ENCODE results near the gene TECTB. TPM values are rescaled to one million over a fixed set of nuclear protein-coding genes. Genes with fewer than 3 reads are reported as not detected.

TECTB gene
- total and polyA plus RNA-seq, 4 donors, result not detected

GRCh38 chr10:112346774-112347173, 63.6 kb downstream of the TECTB start:
- DNase-seq (no peak), ATAC-seq (ENCODE audit: insufficient read depth, low FRiP score) (no peak)
- no peak overlapping the region for H3K9ac ChIP-seq (ENCODE audit: insufficient read depth in 1 of 2, low read length in 2 of 2)
- no peaks in the 10 kb centered on the region for H3K4me1 ChIP-seq (ENCODE audit: control insufficient read depth in 5 of 5, insufficient read depth in 5 of 5, low read length in 5 of 5)
- H3K4me3 ChIP-seq, result no peak overlapping the region
- TF ChIP-seq, protein P1, sequence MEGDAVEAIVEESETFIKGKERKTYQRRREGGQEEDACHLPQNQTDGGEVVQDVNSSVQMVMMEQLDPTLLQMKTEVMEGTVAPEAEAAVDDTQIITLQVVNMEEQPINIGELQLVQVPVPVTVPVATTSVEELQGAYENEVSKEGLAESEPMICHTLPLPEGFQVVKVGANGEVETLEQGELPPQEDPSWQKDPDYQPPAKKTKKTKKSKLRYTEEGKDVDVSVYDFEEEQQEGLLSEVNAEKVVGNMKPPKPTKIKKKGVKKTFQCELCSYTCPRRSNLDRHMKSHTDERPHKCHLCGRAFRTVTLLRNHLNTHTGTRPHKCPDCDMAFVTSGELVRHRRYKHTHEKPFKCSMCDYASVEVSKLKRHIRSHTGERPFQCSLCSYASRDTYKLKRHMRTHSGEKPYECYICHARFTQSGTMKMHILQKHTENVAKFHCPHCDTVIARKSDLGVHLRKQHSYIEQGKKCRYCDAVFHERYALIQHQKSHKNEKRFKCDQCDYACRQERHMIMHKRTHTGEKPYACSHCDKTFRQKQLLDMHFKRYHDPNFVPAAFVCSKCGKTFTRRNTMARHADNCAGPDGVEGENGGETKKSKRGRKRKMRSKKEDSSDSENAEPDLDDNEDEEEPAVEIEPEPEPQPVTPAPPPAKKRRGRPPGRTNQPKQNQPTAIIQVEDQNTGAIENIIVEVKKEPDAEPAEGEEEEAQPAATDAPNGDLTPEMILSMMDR (IDR thresholded peaks at IDR 0.05; ENCODE audit: control extremely low read depth, extremely low read depth), result no peak
- H3K36me3 ChIP-seq (ENCODE audit: control insufficient read depth in 4 of 4, insufficient read depth in 4 of 4, low read length in 4 of 4), result no peaks in the 10 kb centered on the region
- no peaks in the 10 kb centered on the region for H3K9me3 ChIP-seq (ENCODE audit: control insufficient read depth in 4 of 4, insufficient read depth in 3 of 4, low read length in 3 of 4)
- whole genome bisulfite sequencing, 2 donors, result 87% methylated on average over 5 of the region's 5 CpGs
- H3K27me3 ChIP-seq (ENCODE audit: control insufficient read depth in 3 of 3, insufficient read depth in 3 of 3, low read length in 2 of 3), result no peaks in the 10 kb centered on the region
- H3K27ac ChIP-seq (ENCODE audit: low read depth in 1 of 2, low read length in 1 of 2), result no peak overlapping the region

GRCh38 chr10:112347709-112348671, 64.8 kb downstream of the TECTB start:
- H3K4me1 ChIP-seq (ENCODE audit: control insufficient read depth in 5 of 5, insufficient read depth in 5 of 5, low read length in 5 of 5), result peaks cover 0 to 3% (median 0%) of the 10 kb centered on the region in 5 donors
- H3K9ac ChIP-seq (ENCODE audit: insufficient read depth in 1 of 2, low read length in 2 of 2), result no peak overlapping the region
- H3K27me3 ChIP-seq (ENCODE audit: control insufficient read depth in 3 of 3, insufficient read depth in 3 of 3, low read length in 2 of 3), result no peaks in the 10 kb centered on the region
- TF ChIP-seq, protein P1 (IDR thresholded peaks at IDR 0.05; ENCODE audit: control extremely low read depth, extremely low read depth), result no peak
- no peak overlapping the region for H3K27ac ChIP-seq (ENCODE audit: low read depth in 1 of 2, low read length in 1 of 2)
- H3K4me3 ChIP-seq, result no peak overlapping the region
- ATAC-seq (ENCODE audit: insufficient read depth, low FRiP score) (no peak), DNase-seq (no peak)
- H3K9me3 ChIP-seq (ENCODE audit: control insufficient read depth in 4 of 4, insufficient read depth in 3 of 4, low read length in 3 of 4), result no peaks in the 10 kb centered on the region
- 83 to 86% methylated on average over 12 of the region's 12 CpGs for WGBS, 2 donors
- no peaks in the 10 kb centered on the region for H3K36me3 ChIP-seq (ENCODE audit: control insufficient read depth in 4 of 4, insufficient read depth in 4 of 4, low read length in 4 of 4)

GRCh38 chr10:112348759-112349158, 65.6 kb downstream of the TECTB start:
- ATAC-seq (ENCODE audit: insufficient read depth, low FRiP score) (no peak), DNase-seq (no peak)
- no peak overlapping the region for H3K9ac ChIP-seq (ENCODE audit: insufficient read depth in 1 of 2, low read length in 2 of 2)
- no peaks in the 10 kb centered on the region for H3K36me3 ChIP-seq (ENCODE audit: control insufficient read depth in 4 of 4, insufficient read depth in 4 of 4, low read length in 4 of 4)
- TF ChIP-seq, protein P1 (IDR thresholded peaks at IDR 0.05; ENCODE audit: control extremely low read depth, extremely low read depth), result no peak
- WGBS, 2 donors, result 92% methylated on average over 1 of the region's 1 CpG
- H3K9me3 ChIP-seq (ENCODE audit: control insufficient read depth in 4 of 4, insufficient read depth in 3 of 4, low read length in 3 of 4), result no peaks in the 10 kb centered on the region
- no peak overlapping the region for H3K4me3 ChIP-seq
- no peaks in the 10 kb centered on the region for H3K27me3 ChIP-seq (ENCODE audit: control insufficient read depth in 3 of 3, insufficient read depth in 3 of 3, low read length in 2 of 3)
- peaks cover 0 to 3% (median 0%) of the 10 kb centered on the region in 5 donors for H3K4me1 ChIP-seq (ENCODE audit: control insufficient read depth in 5 of 5, insufficient read depth in 5 of 5, low read length in 5 of 5)
- H3K27ac ChIP-seq (ENCODE audit: low read depth in 1 of 2, low read length in 1 of 2), result no peak overlapping the region
